ENCODE data around the gene RNF223. TPM values are rescaled to one million over a fixed set of nuclear protein-coding genes. Genes with fewer than 3 reads are reported as not detected.

RNF223 gene
- total RNA-seq, 4 donors from 2014 or later: not detected

DNA sequence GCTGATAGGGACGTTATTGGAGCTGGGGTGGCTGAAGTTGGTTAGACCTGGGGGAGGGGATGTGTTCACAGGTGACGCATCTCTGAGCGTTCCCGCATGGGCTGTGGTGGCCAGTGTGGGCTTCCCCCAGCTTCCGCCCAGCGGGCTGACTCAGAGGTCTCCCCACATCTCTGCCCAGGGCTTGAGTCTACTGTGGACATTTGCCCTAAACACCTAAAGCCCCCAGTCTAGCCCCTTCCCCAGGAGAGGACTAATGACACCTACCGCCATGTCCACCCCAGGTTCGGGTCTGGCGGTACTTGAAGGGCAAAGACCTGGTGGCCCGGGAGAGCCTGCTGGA lies 52.2 kb downstream of the RNF223 start:
- no peak for DNase-seq
- intact Hi-C loops (cut with DNase I; ENCODE audit: low total_unique reads): no loop called here
- Histone ChIP-seq H3K27ac (no peak overlapping the region), H3K9me3 (no peaks in the 10 kb centered on the region), H3K4me3 (no peak overlapping the region), H3K4me1 (peaks cover 0 to 19% of the 10 kb centered on the region in 2 donors), H3K27me3 (no peaks in the 10 kb centered on the region), H3K36me3 (no peaks in the 10 kb centered on the region)
- TF ChIP-seq, protein P1, sequence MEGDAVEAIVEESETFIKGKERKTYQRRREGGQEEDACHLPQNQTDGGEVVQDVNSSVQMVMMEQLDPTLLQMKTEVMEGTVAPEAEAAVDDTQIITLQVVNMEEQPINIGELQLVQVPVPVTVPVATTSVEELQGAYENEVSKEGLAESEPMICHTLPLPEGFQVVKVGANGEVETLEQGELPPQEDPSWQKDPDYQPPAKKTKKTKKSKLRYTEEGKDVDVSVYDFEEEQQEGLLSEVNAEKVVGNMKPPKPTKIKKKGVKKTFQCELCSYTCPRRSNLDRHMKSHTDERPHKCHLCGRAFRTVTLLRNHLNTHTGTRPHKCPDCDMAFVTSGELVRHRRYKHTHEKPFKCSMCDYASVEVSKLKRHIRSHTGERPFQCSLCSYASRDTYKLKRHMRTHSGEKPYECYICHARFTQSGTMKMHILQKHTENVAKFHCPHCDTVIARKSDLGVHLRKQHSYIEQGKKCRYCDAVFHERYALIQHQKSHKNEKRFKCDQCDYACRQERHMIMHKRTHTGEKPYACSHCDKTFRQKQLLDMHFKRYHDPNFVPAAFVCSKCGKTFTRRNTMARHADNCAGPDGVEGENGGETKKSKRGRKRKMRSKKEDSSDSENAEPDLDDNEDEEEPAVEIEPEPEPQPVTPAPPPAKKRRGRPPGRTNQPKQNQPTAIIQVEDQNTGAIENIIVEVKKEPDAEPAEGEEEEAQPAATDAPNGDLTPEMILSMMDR (IDR thresholded peaks at IDR 0.05): no peak

GRCh38 chr1:1021010-1021919 lies 52.8 kb downstream of the RNF223 start:
- Histone ChIP-seq H3K4me1 (peaks cover 0 to 19% of the 10 kb centered on the region in 2 donors), H3K27ac (no peak overlapping the region), H3K4me3 (peak overlapping the region; percentile 57 to 97), H3K27me3 (no peaks in the 10 kb centered on the region), H3K9me3 (no peaks in the 10 kb centered on the region), H3K36me3 (no peaks in the 10 kb centered on the region)
- peak in 1 of 2 donors; percentile 63 for DNase-seq
- intact Hi-C loops (cut with DNase I; ENCODE audit: low total_unique reads): no loop called here
- TF ChIP-seq, protein P1 (IDR thresholded peaks at IDR 0.05): no peak
- no peak for TF ChIP-seq POLR2A (IDR thresholded peaks at IDR 0.05)

Other genes with a start within 250 kb of the RNF223 start
- 10 to 100 TPM in 2 of 4 donors, 1 to 10 TPM in 2; 1.0 to 40.7 (median 13.8) TPM for gene SAMD11, start 150.4 kb downstream of the RNF223 start, total RNA-seq
- 10 to 100 TPM; 21.8 to 58.8 (median 37.5) TPM for gene NOC2L, start 115.0 kb downstream of the RNF223 start, total RNA-seq
- 10 to 100 TPM in 2 of 4 donors, 1 to 10 TPM in 2; 1.8 to 15.3 (median 9.6) TPM for gene KLHL17, start 113.7 kb downstream of the RNF223 start, total RNA-seq
- gene PLEKHN1, start 107.8 kb downstream of the RNF223 start, total RNA-seq: 1 to 10 TPM in 1 of 4 donors, not detected in 3; 1.1 TPM
- 1 to 10 TPM in 1 of 4 donors, not detected in 3; 2.3 TPM for gene PERM1, start 92.2 kb downstream of the RNF223 start, total RNA-seq
- 10 to 100 TPM; 19.6 to 41.0 (median 36.3) TPM for gene HES4, start 74.2 kb downstream of the RNF223 start, total RNA-seq
- 10 to 100 TPM in 2 of 4 donors, 1 to 10 TPM in 2; 1.8 to 27.2 (median 15.2) TPM for gene ISG15, start 60.8 kb downstream of the RNF223 start, total RNA-seq
- 10 to 100 TPM in 3 of 4 donors, 1 to 10 TPM in 1; 8.2 to 86.9 (median 26.2) TPM for gene AGRN, start 54.2 kb downstream of the RNF223 start, total RNA-seq
- gene C1orf159, start 41.8 kb upstream of the RNF223 start, total RNA-seq: 10 to 100 TPM in 3 of 4 donors, 1 to 10 TPM in 1; 4.9 to 20.0 (median 17.9) TPM
- gene TTLL10, start 99.6 kb upstream of the RNF223 start, total RNA-seq: under 1 TPM in 2 of 4 donors, not detected in 2; 0.35 to 0.51 TPM
- gene TNFRSF18, start 132.3 kb upstream of the RNF223 start, total RNA-seq: 1 to 10 TPM in 1 of 4 donors, under 1 TPM in 1, not detected in 2; 0.37 to 2.6 TPM
- 1 to 10 TPM in 2 of 4 donors, not detected in 2; 1.3 to 1.5 TPM for gene TNFRSF4, start 139.8 kb upstream of the RNF223 start, total RNA-seq
- gene SDF4, start 157.7 kb upstream of the RNF223 start, total RNA-seq: 100 to 1,000 TPM in 1 of 4 donors, 10 to 100 TPM in 3; 29.7 to 105 (median 50.3) TPM
- gene B3GALT6, start 157.9 kb upstream of the RNF223 start, total RNA-seq: 10 to 100 TPM in 3 of 4 donors, 1 to 10 TPM in 1; 1.8 to 23.5 (median 17.6) TPM
- 1 to 10 TPM in 2 of 4 donors, not detected in 2; 3.1 to 8.2 TPM for gene C1QTNF12, start 172.4 kb upstream of the RNF223 start, total RNA-seq
- 10 to 100 TPM in 3 of 4 donors, 1 to 10 TPM in 1; 9.5 to 66.1 (median 49.8) TPM for gene UBE2J2, start 199.5 kb upstream of the RNF223 start, total RNA-seq
- gene SCNN1D, start 206.1 kb upstream of the RNF223 start, total RNA-seq: 1 to 10 TPM in 3 of 4 donors, under 1 TPM in 1; 0.26 to 8.4 (median 4.4) TPM
- gene ACAP3, start 233.6 kb upstream of the RNF223 start, total RNA-seq: 10 to 100 TPM; 11.2 to 98.5 (median 44.0) TPM
- 10 to 100 TPM; 14.7 to 34.1 (median 24.3) TPM for gene PUSL1, start 234.3 kb upstream of the RNF223 start, total RNA-seq